CD4-positive, alpha-beta T cell (primary cell): ENCODE measurements around the gene ZSCAN25. TPM values are rescaled to one million over a fixed set of nuclear protein-coding genes. Genes with fewer than 3 reads are reported as not detected.

Source experiments
- ATAC-seq: fragments of 200-7000 bp; cut with Tn5 transposase; one replicate; pipeline ENCODE4 v1.10.0; 2022; ENCODE audit warnings: mild to moderate bottlenecking; ENCODE audit not compliant: poor library complexity
- CTCF ChIA-PET: fragments of 350-600 bp; sonication (Branson Sonifier 250); formaldehyde crosslinking; loops from one replicate; lab custom pipeline; 2021; ENCODE audit warnings: antibody characterized with exemption, inconsistent platforms; lab: Charles Lee
- POLR2A ChIA-PET: fragments of 350-600 bp; sonication (Branson Sonifier 250); formaldehyde crosslinking; loops from one replicate; lab custom pipeline; 2021; ENCODE audit warnings: antibody characterized with exemption, inconsistent platforms; lab: Charles Lee
- DNase-seq, 14 experiments: peaks; one replicate each; pipeline ENCODE4 v3.0.0-alpha.2; 2013 to 2020; ENCODE audit warnings: mixed read lengths in 2 of 14
- H3K27ac ChIP-seq, 2 donors: one replicate each; pipeline versions ENCODE4 v1.5.1 to v1.7.0; 2013; ENCODE audit warnings: low read length in 2 of 2, low read depth in 1 of 2, mild to moderate bottlenecking in 1 of 2
- H3K27me3 ChIP-seq, 2 experiments: 1 replicate in 1 of 2; 2 replicates in 1 of 2; pipeline versions ENCODE4 v1.6.1 to v1.7.0; 2013; ENCODE audit warnings: low read length in 2 of 2, control low read depth in 1 of 2, mild to moderate bottlenecking in 1 of 2, moderate library complexity in 1 of 2; ENCODE audit not compliant: insufficient read depth in 2 of 2, control insufficient read depth in 1 of 2
- H3K36me3 ChIP-seq: one replicate; pipeline ENCODE4 v1.6.1; 2013; ENCODE audit warnings: low read length, control low read depth; ENCODE audit not compliant: insufficient read depth
- H3K4me1 ChIP-seq: one replicate; pipeline ENCODE4 v1.6.1; 2013; ENCODE audit warnings: low read length, control low read depth; ENCODE audit not compliant: insufficient read depth
- H3K4me3 ChIP-seq: one replicate; pipeline ENCODE4 v1.5.1; 2013; ENCODE audit warnings: mild to moderate bottlenecking, low read length, moderate library complexity
- H3K9me3 ChIP-seq, 2 experiments: 1 replicate in 1 of 2; 2 replicates in 1 of 2; pipeline versions ENCODE4 v1.6.1 to v1.7.0; 2013; ENCODE audit warnings: low read length in 2 of 2, mild to moderate bottlenecking in 2 of 2, control low read depth in 1 of 2, moderate library complexity in 1 of 2; ENCODE audit not compliant: control insufficient read depth in 1 of 2, insufficient read depth in 1 of 2
- H3K27ac Mint-ChIP-seq: one replicate; pipeline ENCODE4 v1.8.0; 2020; ENCODE audit warnings: mixed read lengths
- H3K27me3 Mint-ChIP-seq: one replicate; pipeline ENCODE4 v1.8.0; 2021; ENCODE audit warnings: mixed read lengths
- H3K36me3 Mint-ChIP-seq: one replicate; pipeline ENCODE4 v1.8.0; 2021; ENCODE audit warnings: low read depth, mixed read lengths
- H3K4me1 Mint-ChIP-seq: one replicate; pipeline ENCODE4 v1.8.0; 2021; ENCODE audit warnings: low read depth, mixed read lengths
- H3K4me3 Mint-ChIP-seq: one replicate; pipeline ENCODE4 v1.8.0; 2020; ENCODE audit warnings: mild to moderate bottlenecking, mixed read lengths
- H3K9me3 Mint-ChIP-seq: one replicate; pipeline ENCODE4 v1.8.0; 2020; ENCODE audit warnings: mixed read lengths
- intact Hi-C, 2 experiments: fragments of 100-400 bp; cut with DNase I in 1 of 2; cut with micrococcal nuclease in 1 of 2; formaldehyde crosslinking; loops; one replicate each; pipeline versions ENCODE4 v1.15.1 to v1.9.0; 2023 to 2025; cut with DNase I, micrococcal nuclease
- total RNA-seq, 174 experiments: library from RNA in 2 of 174; stranded (reverse) in 2 of 174; gene quantifications; one replicate each; pipeline ENCODE4 v1.2.3 and lab custom pipeline; 2021 to 2026
- TF ChIP-seq, protein P1 (sequence below): fragments of 200-600 bp; IDR thresholded peaks from one replicate; pipeline ENCODE4 v1.8.0; 2022; ENCODE audit warnings: antibody characterized with exemption, mild to moderate bottlenecking

ZSCAN25 gene
- total RNA-seq, 2 experiments from 2014 or later: 41.5 to 44.2 TPM

DNA sequence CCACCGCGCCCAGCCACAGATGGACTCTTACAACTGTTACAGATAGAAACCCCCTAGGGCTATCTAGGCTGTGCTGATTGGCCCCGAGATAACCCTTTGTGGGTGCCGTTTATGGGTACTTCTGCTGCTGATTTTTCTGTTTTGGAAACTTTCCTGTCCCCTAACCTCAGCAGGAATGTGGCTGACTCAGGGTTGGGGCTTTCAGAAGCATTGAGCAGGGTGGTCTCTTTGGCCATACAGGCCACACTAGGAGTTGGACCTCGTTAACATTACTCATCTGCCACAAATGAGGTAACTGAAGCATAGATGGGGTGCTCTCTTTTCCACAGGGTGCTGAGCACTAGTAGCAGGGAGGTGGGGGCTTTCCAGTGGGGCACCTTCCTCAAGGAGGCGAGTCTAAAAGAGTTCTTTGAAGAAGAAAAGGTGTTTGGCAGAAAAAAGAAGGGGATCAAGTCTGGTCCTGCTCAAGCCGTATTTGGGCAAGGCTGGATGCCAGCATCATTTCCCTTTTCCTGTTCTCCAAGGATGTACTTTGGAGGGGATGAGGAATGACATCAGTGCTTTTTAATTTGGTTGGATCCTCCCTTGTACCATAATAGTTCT lies 6.4 kb downstream of the ZSCAN25 start:
- Histone ChIP-seq H3K4me1 (peaks cover 39% of the 10 kb centered on the region), H3K36me3 (peaks cover 85% of the 10 kb centered on the region), H3K27me3 (no peaks in the 10 kb centered on the region), H3K4me3 (no peak overlapping the region), H3K9me3 (no peaks in the 10 kb centered on the region), H3K27ac (peak overlapping the region; percentile 66 to 67)
- DNase-seq (peak in 2 of 14 experiments; percentile 40 to 41), ATAC-seq (no peak)
- POLR2A ChIA-PET: interaction anchor here (1.6 to 1.8 kb wide), 3 partner anchors 70 to 124 kb away, joined by 7 to 11 read pairs (median 10); partner anchors contain the start of genes ZKSCAN5 and ZNF394
- Mint-ChIP-seq H3K4me3 (peak overlapping the region; percentile 85), H3K27ac (peak overlapping the region; percentile 92), H3K36me3 (peaks cover 93% of the 10 kb centered on the region), H3K9me3 (no peaks in the 10 kb centered on the region), H3K27me3 (no peaks in the 10 kb centered on the region), H3K4me1 (peaks cover 61% of the 10 kb centered on the region)
- intact Hi-C loops: loop anchor here in 1 of 2 experiments (10.0 kb wide), 1 partner anchor 478 kb away; the partner anchor contains the start of gene SMURF1
- TF ChIP-seq, protein P1, sequence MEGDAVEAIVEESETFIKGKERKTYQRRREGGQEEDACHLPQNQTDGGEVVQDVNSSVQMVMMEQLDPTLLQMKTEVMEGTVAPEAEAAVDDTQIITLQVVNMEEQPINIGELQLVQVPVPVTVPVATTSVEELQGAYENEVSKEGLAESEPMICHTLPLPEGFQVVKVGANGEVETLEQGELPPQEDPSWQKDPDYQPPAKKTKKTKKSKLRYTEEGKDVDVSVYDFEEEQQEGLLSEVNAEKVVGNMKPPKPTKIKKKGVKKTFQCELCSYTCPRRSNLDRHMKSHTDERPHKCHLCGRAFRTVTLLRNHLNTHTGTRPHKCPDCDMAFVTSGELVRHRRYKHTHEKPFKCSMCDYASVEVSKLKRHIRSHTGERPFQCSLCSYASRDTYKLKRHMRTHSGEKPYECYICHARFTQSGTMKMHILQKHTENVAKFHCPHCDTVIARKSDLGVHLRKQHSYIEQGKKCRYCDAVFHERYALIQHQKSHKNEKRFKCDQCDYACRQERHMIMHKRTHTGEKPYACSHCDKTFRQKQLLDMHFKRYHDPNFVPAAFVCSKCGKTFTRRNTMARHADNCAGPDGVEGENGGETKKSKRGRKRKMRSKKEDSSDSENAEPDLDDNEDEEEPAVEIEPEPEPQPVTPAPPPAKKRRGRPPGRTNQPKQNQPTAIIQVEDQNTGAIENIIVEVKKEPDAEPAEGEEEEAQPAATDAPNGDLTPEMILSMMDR: no peak
- CTCF ChIA-PET: no interaction called here

DNA sequence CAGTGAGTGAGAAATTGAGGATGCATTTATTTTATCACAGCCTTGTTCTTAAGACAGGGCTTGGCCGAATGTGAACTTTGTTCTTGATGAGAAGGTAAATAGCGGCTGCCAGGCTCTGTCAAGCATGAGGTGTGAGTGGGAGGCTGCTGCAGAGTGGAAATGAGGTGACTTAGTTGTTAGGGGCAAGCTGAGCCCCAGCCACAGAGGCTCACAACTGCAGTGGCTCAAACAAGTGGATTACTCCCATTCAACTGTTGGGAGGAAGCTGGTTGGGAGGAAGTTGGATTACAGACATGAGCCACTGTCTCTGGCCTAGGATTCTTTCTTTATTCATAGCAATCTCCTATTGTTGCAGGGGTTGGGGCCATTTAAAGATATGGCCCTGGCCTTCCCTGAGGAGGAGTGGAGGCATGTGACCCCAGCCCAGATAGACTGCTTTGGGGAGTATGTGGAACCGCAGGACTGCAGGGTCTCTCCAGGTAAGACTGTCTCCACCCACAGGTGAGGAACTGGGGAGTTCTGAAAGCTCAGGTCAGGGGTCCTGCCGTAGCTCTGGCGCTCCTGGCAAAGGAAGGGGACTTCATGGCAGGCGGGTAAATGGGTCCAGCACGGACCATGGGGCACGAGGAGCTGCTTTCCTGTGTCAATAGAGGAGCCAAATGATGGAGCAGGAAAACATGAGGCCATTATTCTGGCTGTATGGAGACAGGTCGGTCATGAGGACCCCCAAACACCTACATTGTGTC lies 7.1 kb downstream of the ZSCAN25 start:
- Histone ChIP-seq H3K9me3 (no peaks in the 10 kb centered on the region), H3K36me3 (peaks cover 85% of the 10 kb centered on the region), H3K27me3 (no peaks in the 10 kb centered on the region), H3K4me3 (peak overlapping the region; percentile 46), H3K4me1 (peaks cover 39% of the 10 kb centered on the region), H3K27ac (peak overlapping the region; percentile 66 to 67)
- TF ChIP-seq, protein P1: no peak
- no peaks in the 10 kb centered on the region for H3K9me3 Mint-ChIP-seq
- DNase-seq (peak in 5 of 14 experiments; percentile 16 to 41 (median 34)), ATAC-seq (peak; percentile 41)
- peak overlapping the region; percentile 85 for H3K4me3 Mint-ChIP-seq
- H3K4me1 Mint-ChIP-seq: peaks cover 55% of the 10 kb centered on the region
- H3K27ac Mint-ChIP-seq: peak overlapping the region; percentile 92
- ChIA-PET CTCF (interaction anchor here (0.8 to 1.0 kb wide), 2 partner anchors 15 to 289 kb away, joined by 3 read pairs; no protein-coding TSS in a partner anchor), POLR2A (interaction anchor here (0.6 to 3.1 kb wide), 17 partner anchors 8 to 805 kb away, joined by 3 to 44 read pairs (median 5); partner anchors contain the start of genes BUD31, FAM200A, MEPCE and TRIM4)
- peaks cover 93% of the 10 kb centered on the region for H3K36me3 Mint-ChIP-seq
- no peaks in the 10 kb centered on the region for H3K27me3 Mint-ChIP-seq
- intact Hi-C loops: loop anchor here in 1 of 2 experiments (10.0 kb wide), 1 partner anchor 479 kb away; the partner anchor contains the start of gene SMURF1

DNA sequence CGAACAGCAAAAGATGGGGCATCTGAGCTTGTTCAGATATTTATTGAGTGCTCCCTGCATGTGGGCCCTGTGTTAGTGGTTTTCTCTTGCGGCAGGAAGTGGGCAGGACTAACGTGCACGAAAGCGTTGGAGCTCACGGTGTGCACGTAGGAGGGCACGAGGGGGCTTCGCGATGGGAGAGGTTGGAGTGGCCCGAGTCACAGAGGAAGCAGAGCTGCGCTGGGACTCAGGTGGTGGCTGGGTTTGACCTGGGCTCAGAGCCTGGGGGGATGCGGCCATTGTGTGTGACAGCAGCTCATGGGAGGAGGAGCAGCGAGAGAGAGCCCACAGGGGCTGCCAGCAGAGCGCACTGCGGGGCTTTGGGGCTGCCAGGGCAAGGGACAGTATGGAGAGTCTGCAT lies 7.7 kb downstream of the ZSCAN25 start:
- Histone ChIP-seq H3K27me3 (no peaks in the 10 kb centered on the region), H3K4me3 (peak overlapping the region; percentile 46), H3K4me1 (peaks cover 39% of the 10 kb centered on the region), H3K9me3 (no peaks in the 10 kb centered on the region), H3K36me3 (peaks cover 85% of the 10 kb centered on the region), H3K27ac (peak overlapping the region; percentile 66 to 67)
- DNase-seq (peak; percentile 48 to 91 (median 63)), ATAC-seq (peak; percentile 96)
- H3K4me1 Mint-ChIP-seq: peaks cover 49% of the 10 kb centered on the region
- H3K36me3 Mint-ChIP-seq: peaks cover 93% of the 10 kb centered on the region
- TF ChIP-seq, protein P1: no peak
- CTCF ChIA-PET: interaction anchor here (0.8 to 1.0 kb wide), 2 partner anchors 16 to 289 kb away, joined by 3 read pairs; no protein-coding TSS in a partner anchor
- POLR2A ChIA-PET: interaction anchor here (0.6 to 3.1 kb wide), 17 partner anchors 8 to 804 kb away, joined by 3 to 44 read pairs (median 5); partner anchors contain the start of genes BUD31, FAM200A, MEPCE and TRIM4
- intact Hi-C loops: loop anchor here in 1 of 2 experiments (10.0 kb wide), 1 partner anchor 480 kb away; the partner anchor contains the start of gene SMURF1
- H3K27me3 Mint-ChIP-seq: no peaks in the 10 kb centered on the region
- peak overlapping the region; percentile 85 for H3K4me3 Mint-ChIP-seq
- H3K9me3 Mint-ChIP-seq: no peaks in the 10 kb centered on the region
- peak overlapping the region; percentile 92 for H3K27ac Mint-ChIP-seq
